ENCODE results near the gene CNDP2. TPM values are rescaled to one million over a fixed set of nuclear protein-coding genes. Genes with fewer than 3 reads are reported as not detected.

CNDP2 gene
- total RNA-seq, 1 donor from 2014 or later: 185 TPM

DNA sequence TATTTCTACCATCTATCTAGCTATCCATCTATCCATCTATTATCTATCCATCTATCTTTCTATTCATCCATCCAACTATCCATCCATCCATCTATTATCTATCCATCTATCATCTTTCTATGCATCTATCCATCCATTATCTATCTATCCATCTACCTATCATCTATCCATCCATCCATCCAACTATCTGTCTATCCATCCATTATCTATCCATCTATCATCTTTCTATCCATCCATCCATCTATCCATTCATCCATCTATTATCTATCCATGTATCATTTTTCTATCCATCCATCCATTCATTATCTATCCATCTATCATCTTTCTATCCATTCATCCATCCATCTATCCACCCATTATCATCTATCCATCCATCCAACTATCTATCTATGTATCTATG lies 76.9 kb downstream of the CNDP2 start:
- no peak for ATAC-seq

Other genes starting within 250 kb of the CNDP2 start
- gene CYB5A, start 204.4 kb upstream of the CNDP2 start, total RNA-seq: 74.4 TPM
- not detected for gene C18orf63, start 180.5 kb upstream of the CNDP2 start, total RNA-seq
- gene DIPK1C, start 39.1 kb upstream of the CNDP2 start, total RNA-seq: not detected
- gene CNDP1, start 38.1 kb downstream of the CNDP2 start, total RNA-seq: not detected
- gene ZNF407, start 101.5 kb downstream of the CNDP2 start, total RNA-seq: 6.3 TPM

Data from esophagus mucosa (tissue), 1 donor.